Nephron (organoid): ENCODE measurements around the gene PWP1.
"Not testable (repeated sequence)": the region's sequence is repeated elsewhere in the genome, so short reads cannot be mapped to it uniquely, and the experiment has no call there.

Experiments used
- H3K27ac Mint-ChIP-seq, 3 experiments: 2 replicates each; pipeline ENCODE4 v1.8.0; 2020; ENCODE audit warnings: mixed read lengths in 3 of 3, mild to moderate bottlenecking in 2 of 3, moderate library complexity in 1 of 3
- H3K27me3 Mint-ChIP-seq: 2 replicates; pipeline ENCODE4 v1.8.0; 2021; ENCODE audit warnings: low read depth, mild to moderate bottlenecking, moderate library complexity, mixed read lengths
- H3K36me3 Mint-ChIP-seq: 2 replicates; pipeline ENCODE4 v1.8.0; 2020; ENCODE audit warnings: low read depth, mixed read lengths
- H3K4me1 Mint-ChIP-seq: 2 replicates; pipeline ENCODE4 v1.8.0; 2020; ENCODE audit warnings: mixed read lengths
- H3K4me3 Mint-ChIP-seq, 3 experiments: 2 replicates each; pipeline ENCODE4 v1.8.0; 2020; ENCODE audit warnings: mild to moderate bottlenecking in 3 of 3, mixed read lengths in 3 of 3, moderate library complexity in 2 of 3
- H3K9me3 Mint-ChIP-seq: 2 replicates; pipeline ENCODE4 v1.8.0; 2020; ENCODE audit warnings: mixed read lengths
- TF ChIP-seq, protein P1 (sequence below), 3 experiments: fragments of 200-600 bp; sonication (generic); IDR thresholded peaks; one replicate each; pipeline ENCODE4 v1.5.0; 2021; ENCODE audit warnings: antibody characterized with exemption in 3 of 3; ENCODE audit not compliant: unreplicated experiment in 3 of 3

Gene PWP1

DNA sequence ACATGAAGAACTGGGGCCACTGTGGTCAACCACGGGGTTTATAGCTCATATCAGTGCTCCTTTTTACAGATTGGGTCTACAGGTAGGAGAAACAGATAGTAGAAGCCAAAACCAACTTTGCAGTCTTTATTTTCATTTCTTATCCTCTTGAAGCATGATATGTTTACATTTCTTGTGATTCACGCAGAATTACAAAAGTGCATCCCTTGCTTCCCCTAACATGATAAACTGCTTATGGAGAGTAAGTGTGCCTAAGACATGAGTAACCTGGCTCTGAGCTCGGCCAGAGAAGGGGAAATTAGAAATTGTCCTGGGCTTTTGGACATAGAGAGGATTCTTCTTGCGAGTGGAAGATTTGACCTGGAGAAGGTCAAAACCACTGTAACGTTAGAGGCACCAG is 18.4 kb downstream of the PWP1 start:
- no peaks in the 10 kb centered on the region for H3K27me3 Mint-ChIP-seq
- peaks cover 97% of the 10 kb centered on the region for H3K36me3 Mint-ChIP-seq
- no peak overlapping the region for H3K27ac Mint-ChIP-seq
- no peak overlapping the region for H3K4me3 Mint-ChIP-seq
- TF ChIP-seq, protein P1, sequence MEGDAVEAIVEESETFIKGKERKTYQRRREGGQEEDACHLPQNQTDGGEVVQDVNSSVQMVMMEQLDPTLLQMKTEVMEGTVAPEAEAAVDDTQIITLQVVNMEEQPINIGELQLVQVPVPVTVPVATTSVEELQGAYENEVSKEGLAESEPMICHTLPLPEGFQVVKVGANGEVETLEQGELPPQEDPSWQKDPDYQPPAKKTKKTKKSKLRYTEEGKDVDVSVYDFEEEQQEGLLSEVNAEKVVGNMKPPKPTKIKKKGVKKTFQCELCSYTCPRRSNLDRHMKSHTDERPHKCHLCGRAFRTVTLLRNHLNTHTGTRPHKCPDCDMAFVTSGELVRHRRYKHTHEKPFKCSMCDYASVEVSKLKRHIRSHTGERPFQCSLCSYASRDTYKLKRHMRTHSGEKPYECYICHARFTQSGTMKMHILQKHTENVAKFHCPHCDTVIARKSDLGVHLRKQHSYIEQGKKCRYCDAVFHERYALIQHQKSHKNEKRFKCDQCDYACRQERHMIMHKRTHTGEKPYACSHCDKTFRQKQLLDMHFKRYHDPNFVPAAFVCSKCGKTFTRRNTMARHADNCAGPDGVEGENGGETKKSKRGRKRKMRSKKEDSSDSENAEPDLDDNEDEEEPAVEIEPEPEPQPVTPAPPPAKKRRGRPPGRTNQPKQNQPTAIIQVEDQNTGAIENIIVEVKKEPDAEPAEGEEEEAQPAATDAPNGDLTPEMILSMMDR (IDR thresholded peaks at IDR 0.05; ENCODE audit: unreplicated experiment in 3 of 3): no peak
- H3K4me1 Mint-ChIP-seq: no peaks in the 10 kb centered on the region
- peaks cover 10% of the 10 kb centered on the region for H3K9me3 Mint-ChIP-seq

DNA sequence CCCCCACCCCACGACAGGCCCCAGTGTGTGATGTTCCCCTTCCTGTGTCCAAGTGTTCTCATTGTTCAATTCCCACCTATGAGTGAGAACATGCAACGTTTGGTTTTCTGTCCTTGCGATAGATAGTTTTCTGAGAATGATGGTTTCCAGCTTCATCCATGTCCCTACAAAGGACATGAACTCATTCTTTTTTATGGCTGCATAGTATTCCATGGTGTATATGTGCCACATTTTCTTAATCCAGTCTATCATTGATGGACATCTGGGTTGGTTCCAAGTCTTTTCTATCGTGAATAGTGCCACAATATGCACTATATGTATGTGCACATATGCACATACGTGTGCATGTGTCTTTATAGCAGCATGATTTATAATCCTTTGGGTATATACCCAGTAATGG is 19.9 kb downstream of the PWP1 start:
- peaks cover 96% of the 10 kb centered on the region for H3K36me3 Mint-ChIP-seq
- H3K4me3 Mint-ChIP-seq, H3K4me1 Mint-ChIP-seq, H3K27ac Mint-ChIP-seq, H3K9me3 Mint-ChIP-seq, H3K27me3 Mint-ChIP-seq: not testable (repeated sequence)

DNA sequence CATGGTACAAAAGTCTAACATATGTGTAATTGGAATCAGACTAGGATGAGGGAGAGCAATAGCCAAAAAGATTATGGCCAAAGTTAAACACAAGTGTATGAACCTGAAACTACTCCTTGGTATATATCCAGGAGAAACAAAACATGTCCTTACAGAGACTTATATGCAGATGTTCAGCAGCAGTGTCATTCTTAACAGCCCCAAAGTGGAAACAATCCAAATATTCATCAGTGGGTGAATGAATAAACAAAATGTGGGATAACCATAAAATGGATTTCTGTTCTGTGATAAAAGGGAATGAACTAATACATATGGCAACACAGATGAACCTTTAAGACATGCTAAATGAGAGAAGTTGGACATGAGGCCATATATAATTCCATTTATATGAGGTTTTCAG is 30.2 kb downstream of the PWP1 start:
- peaks cover 58% of the 10 kb centered on the region for H3K36me3 Mint-ChIP-seq
- TF ChIP-seq, protein P1 (IDR thresholded peaks at IDR 0.05; ENCODE audit: unreplicated experiment in 3 of 3): no peak
- H3K4me3 Mint-ChIP-seq: no peak overlapping the region
- H3K9me3 Mint-ChIP-seq: no peaks in the 10 kb centered on the region
- H3K4me1 Mint-ChIP-seq: no peaks in the 10 kb centered on the region
- no peaks in the 10 kb centered on the region for H3K27me3 Mint-ChIP-seq
- no peak overlapping the region for H3K27ac Mint-ChIP-seq

DNA sequence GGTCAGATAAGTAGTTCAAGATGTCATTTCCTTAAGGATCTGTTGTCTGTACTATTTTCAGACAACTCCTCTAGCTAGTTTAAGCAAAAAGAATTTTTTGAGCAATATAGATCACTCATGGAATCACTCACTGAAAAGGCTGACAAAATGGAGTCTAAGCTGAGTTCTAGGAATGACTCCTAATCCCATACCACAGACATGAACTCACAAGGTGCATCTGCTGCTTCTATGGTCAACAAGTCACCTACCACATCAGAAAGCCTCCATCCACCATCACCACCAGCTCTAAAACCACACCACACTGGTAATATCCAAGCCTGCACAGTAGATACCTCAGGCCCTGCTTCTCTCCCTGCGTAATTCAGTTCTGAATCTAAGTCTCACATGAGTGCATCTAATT is 33.0 kb downstream of the PWP1 start:
- Mint-ChIP-seq H3K36me3 (peaks cover 52% of the 10 kb centered on the region), H3K27ac (no peak overlapping the region), H3K4me1 (no peaks in the 10 kb centered on the region), H3K9me3 (peaks cover 7% of the 10 kb centered on the region), H3K4me3 (no peak overlapping the region), H3K27me3 (no peaks in the 10 kb centered on the region)
- TF ChIP-seq, protein P1 (IDR thresholded peaks at IDR 0.05; ENCODE audit: unreplicated experiment in 3 of 3): no peak

DNA sequence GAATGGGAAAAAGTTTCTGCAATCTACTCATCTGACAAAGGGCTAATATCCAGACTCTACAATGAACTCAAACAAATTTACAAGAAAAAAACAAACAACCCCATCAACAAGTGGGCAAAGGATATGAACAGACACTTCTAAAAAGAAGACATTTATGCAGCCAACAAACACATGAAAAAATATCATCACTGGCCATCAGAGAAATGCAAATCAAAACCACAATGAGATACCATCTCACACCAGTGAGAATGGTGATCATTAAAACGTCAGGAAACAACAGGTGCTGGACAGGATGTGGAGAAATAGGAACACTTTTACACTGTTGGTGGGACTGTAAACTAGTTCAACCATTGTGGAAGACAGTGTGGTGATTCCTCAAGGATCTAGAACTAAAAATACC is 41.7 kb downstream of the PWP1 start:
- H3K27me3 Mint-ChIP-seq, H3K4me3 Mint-ChIP-seq, H3K4me1 Mint-ChIP-seq, H3K27ac Mint-ChIP-seq: not testable (repeated sequence)
- Mint-ChIP-seq H3K36me3 (peaks cover 24% of the 10 kb centered on the region), H3K9me3 (peaks cover 15% of the 10 kb centered on the region)

DNA sequence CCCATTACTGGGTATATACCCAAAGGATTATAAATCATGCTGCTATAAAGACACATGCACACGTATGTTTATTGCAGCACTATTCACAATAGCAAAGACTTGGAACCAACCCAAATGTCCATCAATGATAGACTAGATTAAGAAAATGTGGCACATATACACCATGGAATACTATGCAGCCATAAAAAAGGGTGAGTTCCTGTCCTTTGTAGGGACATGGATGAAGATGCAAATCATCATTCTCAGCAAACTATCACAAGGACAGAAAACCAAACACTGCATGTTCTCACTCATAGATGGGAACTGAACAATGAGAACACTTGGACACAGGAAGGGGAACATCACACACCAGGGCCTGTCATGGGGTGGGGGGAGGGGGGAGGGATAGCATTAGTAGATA is 42.1 kb downstream of the PWP1 start:
- H3K27me3 Mint-ChIP-seq, H3K4me1 Mint-ChIP-seq, H3K4me3 Mint-ChIP-seq, H3K27ac Mint-ChIP-seq: not testable (repeated sequence)
- Mint-ChIP-seq H3K9me3 (peaks cover 15% of the 10 kb centered on the region), H3K36me3 (peaks cover 24% of the 10 kb centered on the region)

DNA sequence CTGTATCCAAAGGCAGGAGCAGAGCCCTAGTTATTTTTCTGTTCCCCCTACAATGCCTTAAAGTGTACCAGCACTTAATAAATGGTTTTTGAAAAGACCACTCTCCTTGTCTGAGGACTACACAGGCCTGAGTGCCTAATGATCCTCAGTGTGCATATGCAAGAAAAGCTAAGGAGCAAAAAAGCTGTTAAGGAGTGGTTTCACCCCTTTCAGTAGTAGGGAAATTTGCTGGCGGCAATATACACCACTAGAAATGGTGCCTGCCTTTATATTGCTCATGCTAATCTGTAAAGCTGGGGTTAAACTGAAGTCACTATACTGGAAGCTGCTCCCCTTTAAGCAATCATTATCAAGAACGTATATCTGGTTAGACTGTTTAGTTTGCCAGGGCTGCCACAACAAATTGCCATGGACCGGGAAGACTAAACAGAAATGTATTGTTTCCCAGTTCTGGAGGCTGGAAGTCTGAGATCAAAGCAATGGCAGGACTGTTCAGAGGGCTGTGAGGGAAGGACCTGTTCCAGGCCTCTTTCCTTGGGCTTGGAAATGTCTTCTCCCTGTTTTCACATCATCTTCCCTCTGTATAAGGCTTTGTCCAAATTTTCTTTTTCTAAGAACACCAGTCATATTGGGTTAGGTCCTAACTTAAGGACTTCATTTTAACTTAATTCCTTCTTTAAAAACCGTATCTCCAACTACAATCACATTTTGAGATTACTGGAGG is 45.2 kb downstream of the PWP1 start:
- H3K4me1 Mint-ChIP-seq: no peaks in the 10 kb centered on the region
- H3K4me3 Mint-ChIP-seq: no peak overlapping the region
- H3K27me3 Mint-ChIP-seq: no peaks in the 10 kb centered on the region
- TF ChIP-seq, protein P1 (IDR thresholded peaks at IDR 0.05; ENCODE audit: unreplicated experiment in 3 of 3): no peak
- H3K27ac Mint-ChIP-seq: no peak overlapping the region
- peaks cover 33% of the 10 kb centered on the region for H3K36me3 Mint-ChIP-seq
- H3K9me3 Mint-ChIP-seq: peaks cover 5% of the 10 kb centered on the region
